Mononuclear cell (primary cell): ENCODE results near the gene TWIST2. TPM values are rescaled to one million over a fixed set of nuclear protein-coding genes. Genes with fewer than 3 reads are reported as not detected.

Source experiments
- H3K27me3 ChIP-seq: 2 replicates; pipeline ENCODE4 v1.6.0; 2011; ENCODE audit warnings: low read length, control low read depth; ENCODE audit not compliant: insufficient read depth
- H3K4me1 ChIP-seq: 2 replicates; pipeline ENCODE4 v1.5.1; 2011; ENCODE audit warnings: mild to moderate bottlenecking, low read length, control low read depth; ENCODE audit not compliant: insufficient read depth
- H3K4me3 ChIP-seq: 2 replicates; pipeline ENCODE4 v1.5.1; 2011; ENCODE audit warnings: mild to moderate bottlenecking, low read length, moderate library complexity
- H3K9me3 ChIP-seq: 2 replicates; pipeline ENCODE4 v1.5.1; 2011; ENCODE audit warnings: low read depth, mild to moderate bottlenecking, control low read depth, low read length
- total RNA-seq: library from RNA; depleted of rRNA; stranded (reverse); fragments of >200 nt; gene quantifications from one replicate; pipeline ENCODE4 v1.2.3, GENCODE V29; 2012

Gene TWIST2
- total RNA-seq, 1 donor, result 0.21 TPM

GRCh38 chr2:238881353-238882081 lies 33.6 kb downstream of the TWIST2 start:
- H3K4me3 ChIP-seq, result no peak overlapping the region
- no peaks in the 10 kb centered on the region for H3K9me3 ChIP-seq
- H3K4me1 ChIP-seq, result no peaks in the 10 kb centered on the region
- no peaks in the 10 kb centered on the region for H3K27me3 ChIP-seq

GRCh38 chr2:238882082-238882755 lies 34.3 kb downstream of the TWIST2 start:
- H3K4me1 ChIP-seq, result no peaks in the 10 kb centered on the region
- no peak overlapping the region for H3K4me3 ChIP-seq
- no peaks in the 10 kb centered on the region for H3K9me3 ChIP-seq
- H3K27me3 ChIP-seq, result no peaks in the 10 kb centered on the region

- Histone ChIP-seq H3K4me1 (no peaks in the 10 kb centered on the region), H3K4me3 (no peak overlapping the region), H3K9me3 (no peaks in the 10 kb centered on the region), H3K27me3 (no peaks in the 10 kb centered on the region)
These were observed 35.6 kb downstream of the TWIST2 start for GRCh38 chr2:238883421-238883901.

GRCh38 chr2:238884122-238884811 lies 36.4 kb downstream of the TWIST2 start:
- Histone ChIP-seq H3K4me3 (no peak overlapping the region), H3K4me1 (no peaks in the 10 kb centered on the region), H3K9me3 (no peaks in the 10 kb centered on the region), H3K27me3 (no peaks in the 10 kb centered on the region)

- H3K9me3 ChIP-seq, result no peaks in the 10 kb centered on the region
- H3K4me3 ChIP-seq, result no peak overlapping the region
- H3K27me3 ChIP-seq, result no peaks in the 10 kb centered on the region
- H3K4me1 ChIP-seq, result no peaks in the 10 kb centered on the region
These were observed 37.0 kb downstream of the TWIST2 start for GRCh38 chr2:238884812-238885408.

- Histone ChIP-seq H3K4me1 (no peaks in the 10 kb centered on the region), H3K27me3 (no peaks in the 10 kb centered on the region), H3K9me3 (no peaks in the 10 kb centered on the region), H3K4me3 (no peak overlapping the region)
These were observed 38.7 kb downstream of the TWIST2 start for GRCh38 chr2:238886453-238887094.

GRCh38 chr2:238887616-238888015 lies 39.7 kb downstream of the TWIST2 start:
- Histone ChIP-seq H3K9me3 (no peaks in the 10 kb centered on the region), H3K4me1 (no peaks in the 10 kb centered on the region), H3K4me3 (no peak overlapping the region), H3K27me3 (no peaks in the 10 kb centered on the region)

GRCh38 chr2:238888781-238889180 lies 40.9 kb downstream of the TWIST2 start:
- Histone ChIP-seq H3K4me3 (no peak overlapping the region), H3K9me3 (no peaks in the 10 kb centered on the region), H3K4me1 (no peaks in the 10 kb centered on the region), H3K27me3 (no peaks in the 10 kb centered on the region)

- H3K27me3 ChIP-seq, result no peaks in the 10 kb centered on the region
- H3K4me1 ChIP-seq, result no peaks in the 10 kb centered on the region
- no peak overlapping the region for H3K4me3 ChIP-seq
- no peaks in the 10 kb centered on the region for H3K9me3 ChIP-seq
These were observed 42.2 kb downstream of the TWIST2 start for GRCh38 chr2:238890131-238890530.

- Histone ChIP-seq H3K4me3 (no peak overlapping the region), H3K27me3 (no peaks in the 10 kb centered on the region), H3K4me1 (no peaks in the 10 kb centered on the region), H3K9me3 (no peaks in the 10 kb centered on the region)
These were observed 43.0 kb downstream of the TWIST2 start for GRCh38 chr2:238890618-238891456.

GRCh38 chr2:238891457-238892203 lies 43.7 kb downstream of the TWIST2 start:
- Histone ChIP-seq H3K4me1 (no peaks in the 10 kb centered on the region), H3K27me3 (no peaks in the 10 kb centered on the region), H3K9me3 (no peaks in the 10 kb centered on the region), H3K4me3 (no peak overlapping the region)

GRCh38 chr2:238892204-238892500 lies 44.3 kb downstream of the TWIST2 start:
- Histone ChIP-seq H3K9me3 (no peaks in the 10 kb centered on the region), H3K4me3 (no peak overlapping the region), H3K4me1 (no peaks in the 10 kb centered on the region), H3K27me3 (no peaks in the 10 kb centered on the region)

GRCh38 chr2:238892796-238893195 lies 44.9 kb downstream of the TWIST2 start:
- Histone ChIP-seq H3K4me3 (no peak overlapping the region), H3K9me3 (no peaks in the 10 kb centered on the region), H3K4me1 (no peaks in the 10 kb centered on the region), H3K27me3 (no peaks in the 10 kb centered on the region)
